GM19397 (cell line): Measurements from ENCODE around the gene PMPCA.
A peak's percentile ranks its signal among the peaks of the same experiment; 100 is the strongest.
"Not testable (repeated sequence)": the region's sequence is repeated elsewhere in the genome, so short reads cannot be mapped to it uniquely, and the experiment has no call there.

Experiments
- ATAC-seq: cut with Tn5 transposase; IDR thresholded peaks from one replicate; pipeline ENCODE4 v1.9.1; 2021; ENCODE audit warnings: mild to moderate bottlenecking, moderate library complexity; ENCODE audit not compliant: unreplicated experiment

PMPCA gene

DNA sequence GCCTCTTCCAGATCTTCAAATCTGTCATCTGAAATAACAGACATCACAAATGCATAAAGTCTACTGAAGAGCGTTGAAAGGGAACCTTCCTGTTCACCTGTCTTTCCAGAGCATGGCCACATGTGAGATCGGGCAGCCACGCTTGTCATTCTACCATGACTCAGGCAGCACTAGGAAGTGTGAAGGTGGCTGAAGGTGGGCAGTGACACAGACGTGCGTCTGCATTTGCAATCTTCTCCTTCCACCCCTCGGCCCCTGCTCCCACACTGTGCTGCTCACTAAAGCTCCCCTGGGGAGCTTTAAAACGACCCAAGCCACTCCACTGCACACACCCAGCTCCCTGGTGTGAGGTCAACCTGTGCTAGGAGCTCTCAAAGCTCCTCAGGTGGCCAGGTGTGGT, 2.5 kb upstream of the PMPCA start:
- ATAC-seq = no peak

DNA sequence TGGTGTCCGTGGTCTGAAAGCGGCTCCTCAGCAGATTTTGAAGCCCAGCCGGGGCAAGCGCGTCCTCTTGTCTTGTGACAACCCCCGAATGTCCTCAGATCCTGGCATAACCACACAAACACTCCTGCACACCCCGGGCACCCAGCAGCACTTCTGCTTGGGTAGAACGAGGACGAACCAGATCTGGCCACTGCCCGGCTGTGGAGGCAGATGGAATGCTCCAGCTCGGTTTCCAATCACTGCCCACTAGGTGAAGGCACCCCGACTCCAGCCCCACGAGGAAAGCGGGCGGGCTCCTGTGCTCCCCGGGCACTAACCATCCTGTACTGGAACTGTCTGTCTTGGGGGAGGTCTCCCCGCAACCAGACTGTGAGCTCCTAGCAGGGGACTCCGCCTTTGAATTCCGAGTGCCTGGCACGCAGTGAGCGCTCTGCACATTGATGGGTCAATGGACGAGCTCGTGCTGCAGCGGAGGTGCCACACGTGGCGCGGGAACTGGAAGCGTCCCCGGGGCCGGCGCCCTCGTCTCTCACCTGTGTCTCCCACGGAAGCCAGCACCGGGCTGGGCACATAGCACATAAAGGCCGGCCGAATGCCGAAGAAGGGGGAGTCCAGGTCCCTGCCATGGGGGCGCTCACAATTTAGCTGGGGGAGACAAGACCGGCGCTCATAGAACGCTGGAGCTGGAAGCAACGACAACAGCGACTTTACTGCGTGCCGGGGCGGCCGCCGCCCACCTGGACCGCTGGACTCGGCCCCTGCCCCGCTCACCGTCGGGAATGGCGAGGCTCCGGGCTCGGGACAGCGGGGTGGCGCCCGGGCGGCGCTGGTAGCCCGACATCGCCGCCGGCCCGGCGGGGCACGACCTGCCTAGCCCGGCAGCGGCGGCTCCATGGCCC, 652 bp upstream of the PMPCA start:
- ATAC-seq = peak; percentile 18

GRCh38 chr9:136411378-136411777, 920 bp downstream of the PMPCA start:
- ATAC-seq = no peak

- ATAC-seq = no peak
These were observed 2.5 kb downstream of the PMPCA start for GRCh38 chr9:136412962-136413361.

DNA sequence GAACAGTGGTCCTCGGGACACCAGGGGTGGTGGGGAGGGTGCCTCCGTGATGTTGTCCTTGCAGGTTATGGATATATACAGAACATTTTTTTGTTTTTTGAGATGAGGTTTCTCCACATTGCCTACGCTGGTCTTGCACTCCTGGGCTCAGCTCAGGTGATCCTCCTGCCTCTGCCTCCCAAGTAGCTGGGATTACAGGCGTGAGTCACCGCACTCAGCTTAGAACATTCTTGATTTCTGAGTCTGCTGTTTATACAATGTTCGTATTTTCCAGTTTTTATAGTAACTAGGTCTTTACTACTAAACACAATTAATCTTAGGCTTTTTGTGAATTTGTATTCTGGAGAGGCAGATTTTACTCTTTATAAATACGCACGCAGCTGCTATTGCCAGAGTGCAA, 6.0 kb downstream of the PMPCA start:
- no peak for ATAC-seq

DNA sequence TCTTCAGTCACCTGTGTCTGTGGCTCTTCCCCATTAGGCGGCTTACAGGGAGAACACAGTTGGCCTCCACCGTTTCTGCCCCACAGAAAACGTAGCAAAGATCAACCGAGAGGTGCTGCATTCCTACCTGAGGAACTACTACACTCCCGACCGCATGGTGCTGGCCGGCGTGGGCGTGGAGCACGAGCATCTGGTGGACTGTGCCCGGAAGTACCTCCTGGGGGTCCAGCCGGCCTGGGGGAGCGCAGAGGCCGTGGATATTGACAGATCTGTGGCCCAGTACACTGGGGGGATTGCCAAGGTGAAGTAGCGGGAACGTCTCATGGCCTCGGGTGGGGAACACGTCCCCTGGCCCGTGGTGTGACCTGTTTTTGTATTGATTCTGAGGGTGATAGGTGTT, 6.5 kb downstream of the PMPCA start:
- no peak for ATAC-seq

DNA sequence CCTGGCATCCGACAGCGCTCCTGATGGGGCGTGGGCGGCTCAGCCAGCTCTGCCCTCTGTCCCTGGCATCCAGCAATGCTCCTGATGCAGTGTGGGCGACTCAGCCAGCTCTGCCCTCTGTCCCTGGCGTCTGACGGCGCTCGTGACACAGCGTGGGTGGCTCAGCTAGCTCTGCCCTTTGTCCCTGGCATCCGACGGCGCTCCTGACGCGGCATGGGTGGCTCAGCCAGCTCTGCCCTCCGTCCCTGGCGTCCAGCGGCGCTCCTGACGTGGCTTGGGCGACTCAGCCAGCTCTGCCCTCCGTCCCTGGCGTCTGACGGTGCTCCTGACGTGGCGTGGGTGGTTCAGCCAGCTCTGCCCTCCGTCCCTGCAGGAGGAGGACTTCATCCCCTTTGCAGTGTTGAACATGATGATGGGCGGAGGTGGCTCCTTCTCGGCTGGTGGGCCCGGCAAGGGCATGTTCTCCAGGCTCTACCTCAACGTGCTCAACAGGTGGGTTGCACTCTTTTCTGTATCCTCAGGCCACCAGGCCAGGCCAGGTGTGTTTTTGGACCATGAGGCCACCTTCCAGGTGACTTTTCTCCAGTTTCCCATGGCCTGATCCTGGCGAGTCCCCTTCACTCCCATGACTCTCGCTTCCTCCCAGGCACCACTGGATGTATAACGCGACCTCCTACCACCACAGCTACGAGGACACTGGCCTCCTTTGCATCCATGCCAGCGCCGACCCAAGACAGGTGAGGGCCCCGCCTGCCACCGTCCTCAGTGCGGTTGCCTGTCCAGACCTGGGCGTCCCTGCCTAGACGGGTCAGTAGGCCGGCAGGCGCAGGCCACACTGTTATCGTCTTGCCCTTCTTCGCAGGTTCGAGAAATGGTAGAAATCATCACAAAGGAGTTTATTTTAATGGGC, 8.0 kb downstream of the PMPCA start:
- no peak for ATAC-seq

DNA sequence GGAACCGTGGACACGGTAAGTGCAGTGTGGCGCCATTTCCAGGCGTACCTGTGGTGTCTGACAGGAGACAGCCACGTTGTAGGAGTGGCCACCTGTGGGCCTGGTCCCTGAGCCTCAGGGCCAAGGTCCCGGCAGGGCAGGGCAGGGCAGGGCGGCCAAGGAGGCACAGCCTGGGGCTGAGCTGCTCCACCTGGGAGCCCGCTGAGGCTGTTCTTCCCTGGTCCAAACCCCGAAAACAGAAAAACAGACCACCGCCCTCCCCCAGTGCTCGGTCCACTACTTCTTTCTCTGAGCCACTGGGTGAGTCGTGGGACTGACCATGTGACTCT, 8.6 kb downstream of the PMPCA start:
- ATAC-seq = no peak

GRCh38 chr9:136421791-136422190, 11.3 kb downstream of the PMPCA start:
- ATAC-seq = no peak

DNA sequence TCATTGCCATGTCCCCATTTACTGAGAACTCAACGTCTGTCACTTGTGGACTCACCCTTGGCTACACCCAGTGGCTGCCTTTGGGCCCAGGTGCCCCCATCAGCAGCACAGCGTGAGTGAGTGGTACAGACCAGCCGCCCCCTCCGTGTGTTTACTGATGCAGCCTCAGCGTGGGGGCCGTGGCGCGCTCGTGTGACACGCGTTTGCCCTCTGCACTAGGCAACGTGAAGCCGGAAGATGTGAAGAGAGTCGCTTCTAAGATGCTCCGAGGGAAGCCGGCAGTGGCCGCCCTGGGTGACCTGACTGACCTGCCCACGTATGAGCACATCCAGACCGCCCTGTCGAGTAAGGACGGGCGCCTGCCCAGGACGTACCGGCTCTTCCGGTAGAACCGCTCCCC, 12.4 kb downstream of the PMPCA start:
- no peak for ATAC-seq

GRCh38 chr9:136423432-136424146, 13.1 kb downstream of the PMPCA start:
- no peak for ATAC-seq

DNA sequence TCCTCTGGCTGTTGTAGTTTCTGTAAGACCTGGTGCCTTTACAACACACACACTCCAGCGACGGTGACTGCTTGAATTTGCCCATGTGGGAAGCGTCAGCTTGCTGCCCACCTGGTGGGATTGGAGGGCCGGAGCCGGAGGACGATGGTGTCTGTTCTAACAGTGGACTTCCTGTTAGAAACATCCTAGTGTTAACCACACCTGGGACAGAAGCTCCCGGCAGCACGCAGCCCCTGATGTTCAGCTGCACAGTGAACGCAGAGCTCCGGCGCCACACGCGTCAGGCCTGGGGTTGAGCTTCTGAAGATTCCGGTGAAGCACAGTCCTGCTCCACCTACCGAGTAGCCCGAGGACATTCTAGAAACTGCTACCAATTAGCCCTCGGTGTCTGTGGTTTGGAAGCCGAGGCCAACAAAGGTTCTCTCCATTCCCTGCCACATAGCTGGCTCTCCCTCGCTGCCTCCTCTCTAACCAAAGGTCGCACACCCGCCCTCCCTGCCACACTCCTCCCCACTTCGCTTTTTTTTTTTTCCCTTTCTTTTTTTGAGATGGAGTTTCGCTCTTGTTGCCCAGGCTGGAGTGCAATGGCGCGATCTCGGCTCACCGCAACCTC, 14.4 kb downstream of the PMPCA start:
- ATAC-seq = no peak

- ATAC-seq = not testable (repeated sequence)
These were observed 14.9 kb downstream of the PMPCA start for GRCh38 chr9:136425367-136425766.

DNA sequence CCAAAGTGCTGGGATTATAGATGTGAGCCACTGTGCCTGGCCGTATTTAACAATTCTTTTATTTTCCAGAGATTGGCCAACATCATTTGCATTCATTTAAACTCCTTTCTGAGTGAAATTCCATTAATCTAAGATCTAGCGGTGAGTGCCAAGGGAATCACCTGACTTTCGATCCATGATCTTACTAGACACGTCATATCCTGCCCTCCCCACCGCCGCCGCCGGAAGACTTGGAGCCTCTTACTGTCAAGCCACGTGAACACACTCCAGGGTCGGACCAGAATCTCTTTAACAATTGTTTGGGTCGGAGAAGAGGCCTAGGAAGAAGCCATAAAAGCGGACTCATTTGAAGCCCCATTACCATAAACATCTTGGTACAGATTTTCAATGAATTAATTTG, 16.3 kb downstream of the PMPCA start:
- ATAC-seq = no peak

GRCh38 chr9:136429075-136429628, 18.7 kb downstream of the PMPCA start:
- no peak for ATAC-seq

- ATAC-seq = no peak
These were observed 19.4 kb downstream of the PMPCA start for GRCh38 chr9:136429683-136430491.

GRCh38 chr9:136430588-136431234, 20.3 kb downstream of the PMPCA start:
- ATAC-seq = no peak

- no peak for ATAC-seq
These were observed 21.4 kb downstream of the PMPCA start for GRCh38 chr9:136431782-136432350.

GRCh38 chr9:136432591-136432990, 22.1 kb downstream of the PMPCA start:
- no peak for ATAC-seq
